CD1c-positive myeloid dendritic cell (primary cell): ENCODE data around the gene NOS3.
"Not testable (repeated sequence)": the region's sequence is repeated elsewhere in the genome, so short reads cannot be mapped to it uniquely, and the experiment has no call there.

Experiments used
- DNase-seq: peaks from one replicate; pipeline ENCODE4 v3.0.0-alpha.2; 2016; ENCODE audit errors: extremely low spot score

Gene NOS3

GRCh38 chr7:151035902-151036301 lies 45.1 kb downstream of the NOS3 start:
- no peak for DNase-seq

DNA sequence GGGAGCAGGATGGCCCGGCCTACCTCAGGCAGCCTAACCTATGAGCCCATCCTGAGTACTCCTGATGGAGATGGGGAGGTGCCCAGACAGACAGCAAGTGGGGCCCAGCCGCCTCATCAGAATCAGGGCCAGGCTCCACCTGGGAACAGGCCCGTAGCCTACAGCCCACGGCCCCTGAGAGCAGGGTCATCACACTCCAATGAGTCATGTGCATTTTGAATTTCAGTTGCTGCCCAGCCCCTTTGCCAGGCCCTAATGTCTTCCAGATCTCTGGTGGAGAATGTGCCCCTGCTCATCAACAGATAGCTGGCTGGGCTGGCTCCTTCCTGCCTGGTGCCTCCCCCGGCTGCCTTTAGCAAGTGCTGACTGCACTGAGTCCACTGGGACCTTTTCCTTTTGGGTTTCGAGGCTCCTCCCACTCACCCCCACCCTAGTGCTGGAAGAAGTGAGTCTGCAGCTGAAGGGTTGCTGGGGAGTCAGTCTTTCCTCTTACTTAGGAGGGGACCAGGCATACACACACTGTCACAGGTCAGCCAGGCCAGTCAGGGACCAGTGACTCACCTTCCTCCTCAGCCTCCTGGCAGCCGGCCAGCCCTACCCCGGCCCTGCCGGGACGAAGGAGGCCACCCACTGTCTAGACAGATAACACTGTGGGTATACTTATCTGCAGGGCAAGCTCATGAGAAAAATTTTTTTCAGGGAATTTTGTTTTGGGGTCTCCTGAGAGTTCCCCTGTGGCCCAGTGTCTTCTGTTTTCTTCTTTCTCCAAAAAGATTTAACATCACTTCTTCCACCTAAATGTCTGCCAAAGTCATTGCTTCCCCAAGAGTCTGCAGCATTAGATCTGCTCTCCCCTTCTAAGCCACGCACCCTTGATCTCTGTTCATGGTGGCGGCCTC lies 48.4 kb downstream of the NOS3 start:
- DNase-seq, result peak; percentile 89

DNA sequence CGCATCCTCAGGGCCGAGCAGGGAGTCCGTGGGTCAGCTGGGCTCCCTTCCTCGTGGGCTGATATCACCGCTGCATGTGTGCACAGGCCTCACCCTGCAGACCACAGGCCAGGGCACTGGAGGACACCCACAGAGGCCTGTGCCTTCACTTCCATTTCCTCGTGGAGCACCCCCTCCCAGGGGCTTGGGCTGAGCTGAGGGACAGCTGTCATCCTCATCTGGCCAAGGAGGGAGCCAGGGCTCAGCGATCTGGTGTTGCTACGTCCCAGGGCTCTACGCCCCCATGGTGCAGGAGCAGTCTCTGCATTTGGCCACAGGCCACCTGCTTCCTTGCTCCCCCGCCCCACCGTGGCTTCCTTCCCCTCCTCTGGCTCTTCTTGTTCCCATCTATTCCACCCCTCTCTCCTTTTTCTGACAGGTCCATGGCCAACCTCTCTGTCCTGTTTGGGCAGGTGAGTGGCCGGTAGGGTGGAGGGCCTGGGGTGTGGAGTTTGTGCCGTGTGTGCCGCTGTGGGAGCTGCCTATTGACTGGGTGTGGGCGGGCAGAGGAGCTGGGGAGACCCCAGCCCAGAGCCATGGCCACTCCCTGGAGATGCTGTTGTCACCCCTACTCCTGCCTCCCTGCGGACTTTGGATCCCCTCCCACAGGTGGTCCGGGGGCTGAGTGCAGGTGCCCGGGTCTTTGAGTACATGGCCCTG lies 49.2 kb downstream of the NOS3 start:
- peak; percentile 54 for DNase-seq

DNA sequence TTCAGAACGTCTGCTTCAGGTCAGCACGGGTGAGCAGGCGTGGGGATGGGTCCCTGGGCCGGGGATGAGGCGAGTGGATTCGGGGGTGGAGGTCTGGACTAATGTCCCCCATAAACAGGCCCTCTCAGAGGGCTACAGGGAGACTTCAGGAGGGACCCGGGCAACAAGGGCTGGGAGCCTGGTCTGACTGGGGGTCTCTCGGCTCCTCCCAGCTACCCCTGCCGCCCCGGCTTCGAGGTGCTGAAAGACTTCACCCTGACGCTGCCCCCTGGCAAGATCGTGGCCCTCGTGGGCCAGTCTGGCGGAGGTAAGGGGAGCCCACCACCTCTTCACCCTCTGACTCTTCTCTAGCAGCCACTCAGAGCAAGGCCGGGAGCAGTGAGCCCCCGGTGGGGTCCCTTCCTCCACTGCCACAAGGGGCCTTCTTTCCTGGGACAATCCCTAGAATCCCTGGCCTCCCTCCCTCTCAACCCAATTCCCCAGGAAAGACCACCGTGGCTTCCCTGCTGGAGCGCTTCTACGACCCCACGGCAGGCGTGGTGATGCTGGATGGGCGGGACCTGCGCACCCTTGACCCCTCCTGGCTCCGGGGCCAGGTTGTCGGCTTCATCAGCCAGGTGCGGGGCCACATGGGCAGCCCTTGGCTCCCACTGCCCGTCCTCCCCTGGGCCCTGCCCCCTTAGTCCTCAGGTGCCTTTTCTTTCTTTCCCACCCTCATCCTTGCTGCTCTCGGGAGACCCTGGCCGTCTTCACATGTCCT lies 50.0 kb downstream of the NOS3 start:
- no peak for DNase-seq

- DNase-seq, result not testable (repeated sequence)
Measured at GRCh38 chr7:151043449-151043848, 52.6 kb downstream of the NOS3 start.

- DNase-seq, result no peak
Measured at GRCh38 chr7:151043959-151044358, 53.1 kb downstream of the NOS3 start.

DNA sequence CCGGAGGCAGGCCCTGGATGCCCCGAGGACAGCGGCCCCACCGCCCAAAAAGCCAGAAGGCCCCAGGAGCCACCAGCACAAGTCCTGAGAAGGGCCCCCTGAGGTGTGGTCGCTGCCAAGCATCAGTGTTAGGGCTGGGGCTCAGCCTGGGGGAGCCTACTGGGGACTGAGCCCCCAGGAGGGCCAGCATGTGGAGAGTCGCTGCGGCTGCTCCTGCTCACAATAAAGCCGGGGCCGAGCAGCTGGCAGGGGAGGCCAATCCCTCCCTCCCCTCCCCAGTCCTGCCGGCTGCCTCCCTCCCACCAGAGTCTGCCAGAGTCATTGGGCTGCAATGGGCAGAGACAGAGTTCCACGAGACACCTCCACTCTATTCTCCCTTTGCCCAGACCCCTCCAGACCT lies 54.4 kb downstream of the NOS3 start:
- no peak for DNase-seq

DNA sequence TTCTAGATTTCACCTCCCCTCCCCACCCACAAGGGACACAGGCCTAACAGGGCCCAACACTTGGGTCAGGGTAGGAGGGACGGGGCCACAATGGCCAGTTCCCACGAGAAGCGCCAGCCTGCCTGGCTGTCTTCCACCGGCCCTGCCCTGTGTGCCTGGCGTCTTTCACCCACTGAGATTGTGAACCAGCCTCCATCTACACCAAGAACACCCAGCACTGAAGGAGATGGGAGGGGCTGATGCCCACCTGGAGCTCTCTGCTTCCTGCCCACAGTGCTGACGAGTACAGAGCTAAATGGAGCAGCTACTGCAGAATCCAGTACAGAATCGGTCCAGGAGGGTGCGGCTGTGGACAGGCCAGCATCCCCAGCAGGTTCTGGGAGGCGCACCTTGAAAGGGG lies 55.1 kb downstream of the NOS3 start:
- no peak for DNase-seq

GRCh38 chr7:151046603-151047573 lies 56.1 kb downstream of the NOS3 start:
- DNase-seq, result no peak

- DNase-seq, result no peak
Measured at GRCh38 chr7:151047976-151048815, 57.4 kb downstream of the NOS3 start, which contains the start of gene ASIC3. TSS of gene ASIC3 (plus strand) at chr7:151048531. CDS start at chr7:151048886, 355 bp downstream.

GRCh38 chr7:151048911-151049463 lies 58.2 kb downstream of the NOS3 start:
- DNase-seq, result no peak

DNA sequence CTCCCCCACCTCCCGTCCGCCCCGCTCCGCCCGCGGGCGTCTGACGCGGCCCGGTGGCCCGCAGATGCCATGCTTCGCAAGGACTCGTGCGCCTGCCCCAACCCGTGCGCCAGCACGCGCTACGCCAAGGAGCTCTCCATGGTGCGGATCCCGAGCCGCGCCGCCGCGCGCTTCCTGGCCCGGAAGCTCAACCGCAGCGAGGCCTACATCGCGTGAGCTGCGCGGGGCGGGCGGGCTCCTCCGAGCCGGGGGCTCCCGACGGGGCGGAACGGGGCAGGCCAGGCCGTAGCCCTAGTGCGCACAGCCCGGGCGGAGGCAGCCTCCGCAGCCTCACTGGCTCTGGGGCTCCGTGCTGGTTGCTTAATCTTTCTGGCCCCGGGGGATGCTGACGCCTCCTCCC lies 60.3 kb downstream of the NOS3 start:
- DNase-seq, result peak; percentile 80

DNA sequence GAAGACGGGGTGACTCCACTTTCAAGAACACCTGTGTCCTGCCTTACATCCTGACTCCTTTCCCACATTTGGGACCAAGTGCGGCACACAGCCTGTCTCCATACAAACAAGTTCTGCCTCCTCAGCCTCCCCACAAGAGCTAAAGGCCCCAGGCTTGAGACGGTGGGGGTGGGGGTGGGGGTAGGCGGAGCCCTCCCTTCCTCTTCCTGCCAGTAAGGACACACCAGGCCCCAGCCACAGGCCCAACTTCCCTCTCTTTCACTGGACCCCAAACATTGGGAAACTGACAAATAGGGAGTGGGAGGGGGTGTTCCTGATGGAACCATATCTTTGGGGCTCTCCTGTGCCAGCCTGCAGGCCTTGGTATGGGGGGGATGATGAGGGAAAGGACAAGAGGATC lies 62.3 kb downstream of the NOS3 start:
- peak; percentile 39 for DNase-seq

DNA sequence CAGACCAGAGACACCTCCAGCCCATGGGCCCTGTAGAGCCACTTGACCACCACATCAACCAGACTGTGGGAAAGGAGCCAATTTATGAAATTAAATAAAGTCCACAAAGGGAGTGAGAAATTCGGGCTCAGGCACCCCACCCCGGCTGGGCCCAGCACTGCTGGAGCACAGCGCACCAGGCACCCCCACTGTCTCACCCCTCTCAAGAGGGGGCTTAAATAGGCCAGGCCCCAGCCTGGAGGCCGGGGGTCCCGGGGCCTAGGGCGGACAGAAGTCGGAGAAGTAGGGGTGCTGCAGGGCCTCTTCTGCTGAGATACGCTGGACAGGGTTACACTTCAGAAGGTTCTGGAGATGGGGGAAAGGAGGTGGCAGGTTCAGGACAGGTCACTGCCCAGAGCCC lies 62.9 kb downstream of the NOS3 start:
- DNase-seq, result no peak

DNA sequence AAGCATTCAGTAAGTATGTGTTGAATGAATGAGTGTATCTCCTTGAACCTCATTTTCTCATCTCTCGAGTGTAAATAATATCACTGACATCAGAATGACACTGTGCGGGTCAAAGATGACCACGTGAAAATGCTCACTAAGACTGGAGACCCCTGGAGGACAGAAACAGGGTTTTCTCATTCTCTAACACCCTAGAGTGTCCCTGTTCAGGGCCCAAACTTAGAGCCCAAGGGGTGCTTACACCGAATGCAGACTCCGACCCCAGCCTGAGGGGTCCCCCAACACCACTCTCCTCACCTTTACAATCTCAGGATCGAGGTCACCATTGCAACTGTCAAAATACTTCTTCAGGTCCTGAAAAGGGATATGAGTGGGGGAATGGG lies 65.5 kb downstream of the NOS3 start:
- no peak for DNase-seq

DNA sequence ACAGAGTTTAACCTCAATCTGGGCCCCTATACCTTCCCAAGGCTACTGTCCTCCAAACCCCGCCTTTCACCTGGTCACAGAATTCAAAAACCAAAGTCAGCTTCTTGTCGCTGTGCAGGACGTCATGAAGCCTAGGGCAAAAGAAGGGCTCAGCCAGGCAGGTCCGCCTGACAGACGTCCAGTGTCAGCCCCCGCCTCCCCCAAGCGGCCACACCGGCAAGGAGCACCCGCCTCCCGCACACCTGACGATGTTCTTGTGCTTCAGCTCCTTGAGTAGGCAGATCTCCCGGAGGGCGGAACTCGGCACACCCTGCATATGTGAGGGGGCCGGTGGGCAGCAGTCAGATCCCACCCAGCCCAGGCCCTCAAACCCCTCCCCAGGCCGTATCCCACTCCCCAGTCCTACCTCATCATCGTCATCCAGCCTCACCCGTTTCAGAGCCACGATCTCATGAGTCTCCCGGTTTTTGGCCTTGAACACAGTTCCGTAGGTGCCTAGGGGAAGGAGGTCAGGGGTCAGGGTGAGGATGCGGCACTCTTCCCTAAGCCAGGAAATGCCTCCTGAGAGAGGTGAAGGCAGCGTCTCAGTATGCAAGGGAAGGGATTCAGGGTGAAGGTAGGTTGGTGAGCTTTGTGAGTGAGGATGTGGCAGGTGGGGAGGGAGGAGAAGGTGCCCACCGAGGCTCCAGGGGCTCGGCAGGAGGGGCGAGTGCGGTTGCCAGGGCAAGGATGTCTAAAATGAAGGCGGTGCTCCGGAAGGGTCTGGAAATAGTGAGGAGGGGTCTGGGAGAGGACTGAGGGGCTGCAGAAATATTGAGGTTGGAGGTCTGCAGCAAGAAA lies 66.1 kb downstream of the NOS3 start:
- no peak for DNase-seq

GRCh38 chr7:151057506-151057988 lies 66.7 kb downstream of the NOS3 start, which contains the start of gene CDK5:
TSS of gene CDK5 (minus strand) at chr7:151057897. CDS start at chr7:151057848, 49 bp downstream.
- DNase-seq, result peak; percentile 24

- peak; percentile 99 for DNase-seq
Measured at GRCh38 chr7:151057989-151058780, 67.4 kb downstream of the NOS3 start.
